Vagina (tissue), 2 donors: Measurements from ENCODE around the gene PTX3.

Experiments
- CTCF ChIP-seq, 3 experiments: fragments of 450-650 bp in 2 of 3; fragments of 200-600 bp in 1 of 3; sonication (generic) in 1 of 3; IDR thresholded peaks; one replicate each; pipeline ENCODE4 v1.5.1; 2017 to 2019; ENCODE audit warnings: antibody characterized with exemption in 3 of 3, mild to moderate bottlenecking in 2 of 3, moderate library complexity in 2 of 3
- POLR2A ChIP-seq, 2 donors: fragments of 450-650 bp; IDR thresholded peaks; one replicate each; pipeline ENCODE4 v1.6.1; 2017; ENCODE audit warnings: antibody characterized with exemption in 2 of 2, mild to moderate bottlenecking in 2 of 2, moderate library complexity in 2 of 2
- POLR2AphosphoS5 ChIP-seq, 2 donors: sonication (generic); formaldehyde crosslinking; IDR thresholded peaks; one replicate each; pipeline ENCODE4 v1.9.0; 2017; ENCODE audit warnings: antibody characterized with exemption in 2 of 2, mild to moderate bottlenecking in 2 of 2, low read depth in 1 of 2; ENCODE audit not compliant: insufficient read depth in 1 of 2

GRCh38 chr3:157463816-157464215 lies 27.2 kb downstream of the PTX3 start:
- TF ChIP-seq CTCF (IDR thresholded peaks at IDR 0.05) (no peak), POLR2AphosphoS5 (IDR thresholded peaks at IDR 0.05; ENCODE audit: insufficient read depth in 1 of 2, low read depth in 1 of 2) (no peak), POLR2A (IDR thresholded peaks at IDR 0.05) (no peak)
